ENCODE data around the gene HIGD2A.

The HIGD2A gene

DNA sequence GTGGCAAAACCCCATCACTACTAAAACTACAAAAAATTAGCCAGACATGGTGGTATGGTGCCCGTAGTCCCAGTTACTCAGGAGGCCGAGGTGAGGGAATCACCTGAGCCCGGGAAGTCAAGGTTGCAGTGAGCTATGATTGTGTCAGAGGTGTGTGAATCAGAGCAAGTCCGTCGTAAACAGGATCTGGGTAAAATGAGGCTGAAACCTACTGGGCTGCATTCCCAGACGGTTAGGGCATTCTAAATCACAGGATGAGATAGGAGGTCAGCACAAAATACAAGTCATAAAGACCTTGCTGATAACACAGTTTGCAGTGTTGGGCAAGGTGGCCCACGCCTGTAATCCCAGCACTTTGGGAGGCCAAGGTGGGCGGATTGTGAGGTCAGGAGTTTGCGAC is 29.7 kb downstream of the HIGD2A start:
- no peak for DNase-seq

DNA sequence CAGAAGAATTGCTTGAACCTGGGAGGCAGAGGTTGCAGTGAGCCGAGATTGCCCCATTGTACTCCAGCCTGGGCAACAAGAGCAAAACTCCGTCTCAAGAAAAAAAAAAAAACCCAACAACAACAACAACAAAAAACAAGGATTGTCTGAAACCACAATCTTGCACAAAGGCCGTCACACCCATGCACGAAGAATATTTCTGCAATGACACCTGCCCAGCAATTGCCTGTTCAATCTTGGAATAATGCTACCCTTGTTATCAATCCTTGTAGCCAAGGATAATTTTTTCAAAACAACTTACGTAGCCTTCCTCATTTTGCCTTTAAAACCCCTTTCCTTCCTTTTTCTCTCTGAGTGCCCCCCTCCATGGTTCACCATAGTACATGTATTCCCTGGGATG is 31.5 kb downstream of the HIGD2A start:
- no peak for DNase-seq

DNA sequence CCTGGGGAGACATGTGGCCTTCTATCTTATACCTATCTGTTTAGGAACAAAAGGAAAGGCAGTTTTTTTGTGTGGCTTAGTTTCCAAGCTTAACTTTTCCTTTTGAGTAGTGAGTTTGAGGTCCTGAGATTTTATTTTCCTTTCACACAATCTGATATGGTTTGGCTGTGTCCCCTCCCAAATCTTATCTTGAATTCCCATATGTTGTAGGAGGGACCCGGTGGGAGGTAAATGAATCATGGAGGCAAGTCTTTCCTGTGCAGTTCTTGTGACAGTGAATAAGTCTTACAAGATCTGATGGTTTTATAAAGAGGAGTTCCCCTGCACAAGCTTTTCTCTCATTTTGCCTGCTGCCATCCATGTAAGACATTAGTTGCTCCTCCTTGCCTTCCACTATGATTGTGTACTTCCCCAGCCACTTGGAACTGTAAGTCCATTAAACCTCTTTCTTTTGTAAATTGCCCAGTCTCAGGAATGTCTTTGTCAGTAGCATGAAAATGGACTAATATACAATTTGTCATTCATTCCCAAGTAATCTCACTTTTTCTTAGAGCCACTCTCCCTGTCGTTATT is 32.5 kb downstream of the HIGD2A start:
- no peak for DNase-seq

DNA sequence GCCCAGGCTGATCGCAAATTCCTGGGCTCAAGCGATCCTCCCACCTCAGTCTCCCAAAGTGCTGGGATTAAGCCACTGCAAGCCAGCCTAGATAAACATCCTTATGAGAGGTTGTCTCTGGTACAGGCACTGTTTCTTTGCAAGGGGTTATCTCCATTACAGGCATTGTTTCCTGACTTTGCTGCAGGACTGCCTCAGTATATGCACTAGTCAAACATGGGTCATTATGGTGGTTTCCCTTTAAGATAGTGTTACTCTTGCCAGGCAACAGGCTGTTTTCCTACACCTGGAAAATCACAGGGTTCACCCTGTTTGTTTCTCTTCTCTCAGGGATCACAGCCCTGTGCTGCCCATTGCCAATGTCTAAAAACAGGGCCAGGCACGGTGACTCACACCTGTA is 35.6 kb downstream of the HIGD2A start:
- no peak for DNase-seq

DNA sequence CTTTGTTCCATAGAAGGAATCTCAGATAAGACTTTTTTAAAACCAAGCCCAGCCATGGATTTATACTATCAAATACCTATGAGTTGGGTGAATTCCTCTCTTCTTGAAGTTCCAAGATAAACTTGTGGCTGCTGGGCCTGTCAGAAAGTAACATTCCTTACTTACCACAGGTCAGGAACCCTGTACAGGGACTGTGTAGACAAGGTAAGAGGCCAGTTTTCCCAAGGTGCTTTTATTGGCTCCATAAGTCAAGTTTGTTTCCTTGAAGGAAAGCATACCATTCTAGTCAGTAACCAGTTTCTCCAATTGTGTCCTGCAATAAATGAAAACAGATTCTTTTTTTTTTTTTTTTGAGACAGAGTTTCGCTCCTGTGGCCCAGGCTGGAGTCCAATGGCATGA is 36.6 kb downstream of the HIGD2A start:
- DNase-seq, result peak; percentile 45

DNA sequence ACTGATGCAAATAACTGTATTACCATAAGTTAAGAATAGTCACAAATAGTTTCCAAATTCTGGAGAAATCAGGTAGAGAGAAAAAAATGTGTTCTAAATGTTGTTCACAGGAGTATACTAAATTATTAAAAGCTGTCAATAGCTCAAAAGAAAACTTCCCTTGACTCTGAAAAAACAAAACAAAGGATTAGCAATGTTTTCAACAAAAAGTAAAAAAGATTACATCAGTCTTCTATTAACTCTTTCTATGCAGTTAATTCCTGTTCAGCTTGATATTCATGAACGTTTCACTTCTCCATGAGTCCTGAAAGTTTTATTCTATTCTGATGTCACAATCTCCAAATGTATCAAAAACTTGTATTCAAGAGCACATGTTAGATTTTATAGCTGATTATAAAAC is 37.2 kb downstream of the HIGD2A start:
- no peak for DNase-seq

DNA sequence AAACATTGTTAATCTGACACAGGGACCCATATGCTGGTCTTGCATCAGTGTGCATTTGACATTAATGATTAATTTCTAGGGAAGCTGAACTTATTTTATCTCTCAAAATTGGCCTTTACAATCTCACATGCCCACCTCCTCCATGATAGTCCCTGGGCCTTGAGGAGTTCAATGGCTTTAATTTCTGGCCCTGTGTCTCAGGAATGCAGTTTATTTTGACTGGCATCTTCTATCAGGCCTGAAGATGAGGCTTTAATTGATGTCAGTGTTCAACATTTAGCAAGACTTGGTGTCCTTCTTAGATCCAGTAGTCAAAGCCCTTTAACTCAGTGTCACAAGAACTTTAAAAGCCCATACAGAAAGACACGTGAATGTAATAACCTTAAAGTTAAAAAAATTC is 38.3 kb downstream of the HIGD2A start:
- no peak for DNase-seq

DNA sequence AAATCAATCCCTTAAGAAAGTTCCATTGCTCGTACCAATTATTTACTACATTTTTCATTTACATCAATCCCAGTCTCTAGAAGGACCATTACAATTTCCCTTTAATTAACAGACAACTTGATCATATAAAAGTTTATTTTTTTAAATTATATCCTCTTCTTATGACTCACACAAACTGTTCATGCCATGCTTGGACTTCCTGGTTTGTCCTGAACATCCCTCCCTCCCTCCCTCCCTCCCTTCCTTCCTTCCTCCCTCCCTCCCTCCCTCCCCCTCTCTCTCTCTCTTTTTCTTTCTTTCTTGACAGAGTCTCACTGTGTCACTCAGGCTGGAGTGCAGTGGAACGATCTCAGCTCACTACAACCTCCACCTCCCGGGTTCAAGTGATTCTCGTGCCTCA is 39.4 kb downstream of the HIGD2A start:
- no peak for DNase-seq

GRCh38 chr5:176429972-176430371 is 41.4 kb downstream of the HIGD2A start:
- DNase-seq, result no peak

DNA sequence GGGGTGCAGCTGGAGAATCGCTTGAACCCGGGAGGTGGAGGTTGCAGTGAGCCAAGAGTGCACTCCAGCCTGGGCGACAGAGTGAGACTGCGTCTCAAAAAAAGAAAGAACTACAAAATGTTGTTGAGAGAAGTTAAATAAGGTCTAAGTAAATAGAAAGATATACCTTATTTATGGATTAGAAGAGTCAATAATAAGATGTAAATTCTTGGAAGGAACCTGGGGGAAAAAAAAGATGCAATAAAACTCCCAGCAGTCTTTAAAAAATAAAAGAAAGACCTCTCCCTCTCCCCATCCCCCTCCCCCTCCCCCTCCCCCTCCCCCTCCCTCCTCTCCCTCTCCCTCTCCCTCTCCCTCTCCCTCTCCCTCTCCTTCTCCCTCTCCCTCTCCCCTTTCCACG is 44.2 kb downstream of the HIGD2A start:
- no peak for DNase-seq

DNA sequence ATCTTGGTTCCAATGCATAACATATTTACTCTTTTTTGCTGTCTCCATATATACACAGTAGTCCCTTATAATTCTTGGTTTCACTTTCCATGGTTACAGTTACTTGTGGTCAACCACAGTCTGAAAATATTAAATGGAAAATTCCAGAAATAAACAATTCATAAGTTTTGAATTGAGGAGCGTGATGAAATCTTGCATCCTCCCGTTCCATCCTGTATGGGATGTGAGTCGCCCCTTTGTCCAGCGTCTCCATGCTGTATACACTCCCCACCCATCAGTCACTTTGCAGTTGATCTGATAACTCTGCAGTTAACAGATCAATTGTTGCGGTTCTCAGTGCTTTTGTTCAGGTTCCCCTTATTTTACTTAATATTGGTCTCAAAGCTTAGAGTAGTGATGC is 48.1 kb downstream of the HIGD2A start:
- DNase-seq, result peak; percentile 67

GRCh38 chr5:176438959-176439757 is 50.6 kb downstream of the HIGD2A start:
- peak; percentile 88 for DNase-seq
